ENCODE data around the gene ANKRD6. TPM values are rescaled to one million over a fixed set of nuclear protein-coding genes. Genes with fewer than 3 reads are reported as not detected.

ANKRD6 gene
- polyA plus RNA-seq, 3 donors = 0.93 to 3.0 (median 1.2) TPM

- Mint-ChIP-seq H3K4me1 (peaks cover 5% of the 10 kb centered on the region), H3K36me3 (no peaks in the 10 kb centered on the region), H3K27me3 (ENCODE audit: low read depth in 3 of 3) (peaks cover 0 to 2% (median 2%) of the 10 kb centered on the region in 3 donors), H3K9me3 (no peaks in the 10 kb centered on the region), H3K27ac (no peak overlapping the region), H3K4me3 (no peak overlapping the region)
- Histone ChIP-seq H3K79me2 (ENCODE audit: insufficient read depth, low read length) (no peaks in the 10 kb centered on the region), H3K9me3 (replicated peaks in 1 of 2; ENCODE audit: control insufficient read depth in 1 of 2, insufficient read depth in 1 of 2, low read length in 2 of 2) (no peaks in the 10 kb centered on the region), H4K20me1 (ENCODE audit: insufficient read depth, low read length) (no peaks in the 10 kb centered on the region), H3K9ac (ENCODE audit: insufficient read depth, low read length, poor library complexity, severe bottlenecking) (no peak overlapping the region), H2AFZ (ENCODE audit: insufficient read depth, low read depth, low read length, poor library complexity, severe bottlenecking) (no peak overlapping the region), H3K27ac (ENCODE audit: low read depth in 1 of 2, low read length in 2 of 2) (no peak overlapping the region), H3K27me3 (ENCODE audit: control insufficient read depth in 2 of 2, insufficient read depth in 2 of 2, low read length in 2 of 2) (no peaks in the 10 kb centered on the region), H3K4me2 (replicated peaks; ENCODE audit: extremely low read depth, low read length, poor library complexity, severe bottlenecking) (no peak overlapping the region), H3K4me1 (ENCODE audit: control insufficient read depth in 1 of 2, insufficient read depth in 2 of 2, low read length in 2 of 2) (no peaks in the 10 kb centered on the region), H3K4me3 (replicated peaks in 1 of 3; ENCODE audit: low read depth in 2 of 3, low read length in 3 of 3) (no peak overlapping the region), H3K36me3 (replicated peaks in 1 of 2; ENCODE audit: control insufficient read depth in 1 of 2, insufficient read depth in 2 of 2, low read length in 2 of 2) (no peaks in the 10 kb centered on the region)
- TF ChIP-seq, protein P1, sequence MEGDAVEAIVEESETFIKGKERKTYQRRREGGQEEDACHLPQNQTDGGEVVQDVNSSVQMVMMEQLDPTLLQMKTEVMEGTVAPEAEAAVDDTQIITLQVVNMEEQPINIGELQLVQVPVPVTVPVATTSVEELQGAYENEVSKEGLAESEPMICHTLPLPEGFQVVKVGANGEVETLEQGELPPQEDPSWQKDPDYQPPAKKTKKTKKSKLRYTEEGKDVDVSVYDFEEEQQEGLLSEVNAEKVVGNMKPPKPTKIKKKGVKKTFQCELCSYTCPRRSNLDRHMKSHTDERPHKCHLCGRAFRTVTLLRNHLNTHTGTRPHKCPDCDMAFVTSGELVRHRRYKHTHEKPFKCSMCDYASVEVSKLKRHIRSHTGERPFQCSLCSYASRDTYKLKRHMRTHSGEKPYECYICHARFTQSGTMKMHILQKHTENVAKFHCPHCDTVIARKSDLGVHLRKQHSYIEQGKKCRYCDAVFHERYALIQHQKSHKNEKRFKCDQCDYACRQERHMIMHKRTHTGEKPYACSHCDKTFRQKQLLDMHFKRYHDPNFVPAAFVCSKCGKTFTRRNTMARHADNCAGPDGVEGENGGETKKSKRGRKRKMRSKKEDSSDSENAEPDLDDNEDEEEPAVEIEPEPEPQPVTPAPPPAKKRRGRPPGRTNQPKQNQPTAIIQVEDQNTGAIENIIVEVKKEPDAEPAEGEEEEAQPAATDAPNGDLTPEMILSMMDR (IDR thresholded peaks at IDR 0.05) = no peak
- intact Hi-C loops (cut with micrococcal nuclease) = no loop called here
- no peak for DNase-seq
- 100% methylated on average over 1 of the region's 3 CpGs for WGBS (ENCODE audit: insufficient coverage)
Observed at GRCh38 chr6:89506716-89507617, 74.0 kb downstream of the ANKRD6 start.

DNA sequence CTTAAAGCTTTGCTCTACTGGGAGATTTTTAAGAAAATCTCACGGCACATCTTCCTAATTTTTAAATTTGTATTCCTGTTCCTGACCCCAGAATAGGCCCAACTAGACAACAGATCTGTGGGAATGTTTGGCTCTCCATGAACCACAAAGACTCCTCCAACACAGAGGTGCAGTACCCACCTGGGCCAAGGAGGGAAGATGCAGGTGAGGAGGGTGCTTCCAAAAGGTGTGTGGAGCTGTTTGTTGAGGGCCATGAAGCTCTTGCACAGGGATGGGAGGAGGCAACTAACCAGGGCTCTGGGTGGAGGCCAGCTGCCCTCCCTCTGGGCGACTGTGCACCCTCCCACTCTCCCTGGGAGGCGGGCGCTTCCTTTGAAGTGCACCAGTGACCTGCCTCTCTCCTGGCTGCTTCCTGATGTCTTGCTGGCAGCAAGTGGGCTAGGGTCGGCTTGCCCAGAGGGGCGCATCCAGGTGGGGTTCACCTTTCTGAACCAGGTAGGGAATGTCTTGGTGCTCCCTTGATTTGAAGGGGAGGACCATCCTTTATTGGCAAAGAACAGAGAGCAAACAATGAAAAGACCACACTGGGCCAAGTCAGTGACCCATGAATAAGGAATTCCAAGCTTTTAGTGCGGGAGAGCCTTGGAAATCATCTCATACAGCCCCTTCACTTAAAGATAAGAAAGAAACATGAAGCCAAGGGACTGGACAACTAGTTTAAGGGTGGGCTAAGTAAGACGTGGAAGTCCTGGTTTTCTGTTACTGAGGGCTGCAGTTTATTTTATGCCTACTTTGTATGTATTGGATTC, 76.0 kb downstream of the ANKRD6 start:
- no CpG with 5 or more reads among the region's 8 CpGs for WGBS (ENCODE audit: insufficient coverage)

More for the DNA sequence above, 76.0 kb downstream of the ANKRD6 start:
- no peak overlapping the region for H3K27ac Mint-ChIP-seq
- no peak overlapping the region for H3K27ac ChIP-seq (ENCODE audit: low read depth in 1 of 2, low read length in 2 of 2)
- H3K9me3 ChIP-seq (replicated peaks in 1 of 2; ENCODE audit: control insufficient read depth in 1 of 2, insufficient read depth in 1 of 2, low read length in 2 of 2) = no peaks in the 10 kb centered on the region
- no peak overlapping the region for H2AFZ ChIP-seq (ENCODE audit: insufficient read depth, low read depth, low read length, poor library complexity, severe bottlenecking)
- no peaks in the 10 kb centered on the region for H3K36me3 Mint-ChIP-seq
- TF ChIP-seq, protein P1 (IDR thresholded peaks at IDR 0.05) = no peak
- H3K4me3 ChIP-seq (replicated peaks in 1 of 3; ENCODE audit: low read depth in 2 of 3, low read length in 3 of 3) = no peak overlapping the region
- H3K27me3 ChIP-seq (ENCODE audit: control insufficient read depth in 2 of 2, insufficient read depth in 2 of 2, low read length in 2 of 2) = no peaks in the 10 kb centered on the region
- H3K4me1 ChIP-seq (ENCODE audit: control insufficient read depth in 1 of 2, insufficient read depth in 2 of 2, low read length in 2 of 2) = no peaks in the 10 kb centered on the region
- no peaks in the 10 kb centered on the region for H3K27me3 Mint-ChIP-seq (ENCODE audit: low read depth in 3 of 3)
- no peak overlapping the region for H3K4me2 ChIP-seq (replicated peaks; ENCODE audit: extremely low read depth, low read length, poor library complexity, severe bottlenecking)
- H3K4me3 Mint-ChIP-seq = no peak overlapping the region
- H3K79me2 ChIP-seq (ENCODE audit: insufficient read depth, low read length) = no peaks in the 10 kb centered on the region
- intact Hi-C loops (cut with micrococcal nuclease) = no loop called here
- no peaks in the 10 kb centered on the region for H3K9me3 Mint-ChIP-seq
- H3K9ac ChIP-seq (ENCODE audit: insufficient read depth, low read length, poor library complexity, severe bottlenecking) = no peak overlapping the region
- no peaks in the 10 kb centered on the region for H4K20me1 ChIP-seq (ENCODE audit: insufficient read depth, low read length)
- peaks cover 5% of the 10 kb centered on the region for H3K4me1 Mint-ChIP-seq
- no peak for DNase-seq
- no peaks in the 10 kb centered on the region for H3K36me3 ChIP-seq (replicated peaks in 1 of 2; ENCODE audit: control insufficient read depth in 1 of 2, insufficient read depth in 2 of 2, low read length in 2 of 2)
